SK-N-SH (cell line): Measurements from ENCODE around the gene S100A9. TPM values are rescaled to one million over a fixed set of nuclear protein-coding genes. Genes with fewer than 3 reads are reported as not detected.

ENCODE experiments used
- CTCF ChIA-PET: fragments of 300-600, 350-600 bp; formaldehyde crosslinking; extraction: SDS; loops from one replicate; lab custom pipeline; 2021; lab: Yijun Ruan, JAX
- POLR2A ChIA-PET: fragments of 350-600 bp; sonication (Branson Sonifier 250); formaldehyde crosslinking; extraction: SDS; loops from one replicate; lab custom pipeline; 2020; ENCODE audit warnings: antibody characterized with exemption, inconsistent platforms; lab: Yijun Ruan, JAX
- DNase-seq: peaks from one replicate; pipeline ENCODE4 v3.0.0; 2012
- H2AFZ ChIP-seq: fragments of 200-600 bp; sonication (generic); 2 replicates; pipeline ENCODE4 v1.8.1; 2016; ENCODE audit warnings: antibody characterized with exemption, mild to moderate bottlenecking, low read depth
- H3F3A ChIP-seq: fragments of 200-600 bp; sonication (generic); replicated peaks from 2 replicates; pipeline ENCODE3; 2016; ENCODE audit warnings: antibody characterized with exemption, mild to moderate bottlenecking; ENCODE audit not compliant: insufficient read depth
- H3K27ac ChIP-seq, 2 experiments: fragments of 200-500 bp in 1 of 2; fragments of 200-600 bp in 1 of 2; sonication (Bioruptor generic) in 1 of 2; sonication (generic), shearing (Covaris generic) in 1 of 2; 2 replicates each; pipeline versions ENCODE4 v1.5.1 to v1.6.1; 2014 to 2016; ENCODE audit warnings: low read depth in 2 of 2, inconsistent platforms in 1 of 2, low read length in 1 of 2, mild to moderate bottlenecking in 1 of 2, mixed read lengths in 1 of 2
- H3K27me3 ChIP-seq: fragments of 200-600 bp; sonication (generic), shearing (Covaris generic); 2 replicates; pipeline ENCODE4 v1.6.1; 2016; ENCODE audit warnings: mixed run types; ENCODE audit not compliant: insufficient read depth
- H3K36me3 ChIP-seq, 2 experiments: fragments of 200-500 bp in 1 of 2; fragments of 200-600 bp in 1 of 2; sonication (Bioruptor generic) in 1 of 2; sonication (generic) in 1 of 2; replicated peaks in 1 of 2; 2 replicates each; pipeline versions ENCODE3 to v1.5.1; 2014 to 2016; ENCODE audit warnings: low read length in 1 of 2, mild to moderate bottlenecking in 1 of 2; ENCODE audit not compliant: insufficient read depth in 2 of 2, control insufficient read depth in 1 of 2
- H3K4me1 ChIP-seq, 2 experiments: fragments of 200-500 bp in 1 of 2; fragments of 200-600 bp in 1 of 2; sonication (Bioruptor generic) in 1 of 2; sonication (generic), shearing (Covaris generic) in 1 of 2; 2 replicates each; pipeline versions ENCODE4 v1.5.1 to v1.6.1; 2014 to 2016; ENCODE audit warnings: low read depth in 1 of 2, low read length in 1 of 2, mixed run types in 1 of 2; ENCODE audit not compliant: insufficient read depth in 2 of 2, control insufficient read depth in 1 of 2
- H3K4me2 ChIP-seq: fragments of 200-600 bp; sonication (generic), shearing (Covaris generic); 2 replicates; pipeline ENCODE4 v1.6.1; 2017; ENCODE audit warnings: mixed run types
- H3K4me3 ChIP-seq, 2 experiments: fragments of 200-500 bp in 1 of 2; fragments of 200-600 bp in 1 of 2; sonication (Bioruptor generic) in 1 of 2; sonication (generic), shearing (Covaris generic) in 1 of 2; 2 replicates each; pipeline versions ENCODE4 v1.5.1 to v1.8.1; 2014 to 2016; ENCODE audit warnings: low read depth in 2 of 2, inconsistent platforms in 1 of 2, low read length in 1 of 2, mild to moderate bottlenecking in 1 of 2, mixed read lengths in 1 of 2, moderate library complexity in 1 of 2
- H3K79me2 ChIP-seq: fragments of 200-600 bp; sonication (generic); 2 replicates; pipeline ENCODE4 v1.8.1; 2017; ENCODE audit warnings: mild to moderate bottlenecking; ENCODE audit not compliant: insufficient read depth
- H3K9ac ChIP-seq: fragments of 200-600 bp; sonication (generic); 2 replicates; pipeline ENCODE4 v1.6.1; 2017; ENCODE audit warnings: mixed run types
- H3K9me2 ChIP-seq: fragments of 200-600 bp; sonication (generic); 2 replicates; pipeline ENCODE4 v1.6.1; 2017; ENCODE audit warnings: mixed run types
- H3K9me3 ChIP-seq: fragments of 200-600 bp; sonication (generic); 2 replicates; pipeline ENCODE4 v1.6.1; 2017; ENCODE audit warnings: mixed run types, mild to moderate bottlenecking, moderate library complexity
- H4K20me1 ChIP-seq: fragments of 200-600 bp; sonication (generic); 2 replicates; pipeline ENCODE4 v1.6.1; 2017; ENCODE audit warnings: mild to moderate bottlenecking, mixed run types; ENCODE audit not compliant: insufficient read depth
- ELF1 ChIP-seq: IDR thresholded peaks from 2 replicates; pipeline ENCODE4 v1.4.0; 2012
- EZH2phosphoT487 ChIP-seq: fragments of 200-600 bp; sonication (generic); IDR thresholded peaks from 2 replicates; pipeline ENCODE4 v1.6.1; 2017; ENCODE audit warnings: low read depth, mixed run types, mild to moderate bottlenecking, antibody characterized with exemption, moderate library complexity, borderline replicate concordance
- FOSL2 ChIP-seq: IDR thresholded peaks from 2 replicates; pipeline ENCODE4 v1.4.0; 2012; ENCODE audit warnings: low read depth, mild to moderate bottlenecking, moderate library complexity, borderline replicate concordance
- FOXJ3 ChIP-seq: sonication (generic); formaldehyde crosslinking; IDR thresholded peaks from 2 replicates; pipeline ENCODE4 v1.5.1; 2020; ENCODE audit warnings: mild to moderate bottlenecking, missing genetic modification reagents
- FOXM1 ChIP-seq: IDR thresholded peaks from 2 replicates; pipeline ENCODE4 v1.4.0; 2012; ENCODE audit warnings: low read depth, mild to moderate bottlenecking
- PBX3 ChIP-seq: IDR thresholded peaks from 2 replicates; pipeline ENCODE4; 2012
- RAD21 ChIP-seq: IDR thresholded peaks from 2 replicates; pipeline ENCODE4 v1.6.1; 2012; ENCODE audit warnings: mild to moderate bottlenecking, low read length
- RCOR1 ChIP-seq: fragments of 150-350 bp; IDR thresholded peaks from 2 replicates; pipeline ENCODE4 v1.6.1; 2017; ENCODE audit warnings: antibody characterized with exemption, low read length
- RXRA ChIP-seq: IDR thresholded peaks from 2 replicates; pipeline ENCODE4 v1.4.0; 2012; ENCODE audit warnings: low read depth, mild to moderate bottlenecking, borderline replicate concordance
- SMC3 ChIP-seq: IDR thresholded peaks from 2 replicates; pipeline ENCODE4 v1.6.1; 2012; ENCODE audit warnings: low read depth, low read length, improper control_type of control experiment
- TCF12 ChIP-seq: IDR thresholded peaks from 2 replicates; pipeline ENCODE4 v1.4.0; 2012
- WGBS: methylation state at CpG from one replicate; pipeline ENCODE4 v1.1.6; 2017; ENCODE audit warnings: low lambda C conversion rate; 5-methylcytosine and 5-hydroxymethylcytosine counted together
- polyA plus RNA-seq, 3 experiments: library from polyadenylated mRNA; depleted of rRNA; stranded (reverse); fragments of >200 nt; gene quantifications; 2 replicates each; pipeline ENCODE4 v1.2.3, GENCODE V29; 2012

The S100A9 gene
- polyA plus RNA-seq, 1 of the 3 experiments (the other 2 are of a cell fraction) = not detected

GRCh38 chr1:153336650-153337049 is 21.0 kb upstream of the S100A9 start:
- no peaks in the 10 kb centered on the region for H3K79me2 ChIP-seq
- POLR2A ChIA-PET = no interaction called here
- CTCF ChIA-PET = interaction anchor here (1.1 to 3.0 kb wide), 3 partner anchors 16 to 161 kb away, joined by 3 to 14 read pairs (median 9); no protein-coding TSS in a partner anchor

GRCh38 chr1:153337980-153338853 is 19.4 kb upstream of the S100A9 start:
- H3K27ac ChIP-seq = no peak overlapping the region
- H2AFZ ChIP-seq = no peak overlapping the region
- no peaks in the 10 kb centered on the region for H3K9me3 ChIP-seq
- H3F3A ChIP-seq = no peaks in the 10 kb centered on the region
- no peak for DNase-seq
- H3K27me3 ChIP-seq = peaks cover 10% of the 10 kb centered on the region; the same call in 1 of the 2 replicates
- H3K9me2 ChIP-seq = no peaks in the 10 kb centered on the region
- ChIA-PET POLR2A (no interaction called here), CTCF (interaction anchor here (3.0 kb wide), 1 partner anchor 156 kb away, joined by 14 read pairs; no protein-coding TSS in a partner anchor)
- H3K79me2 ChIP-seq = no peaks in the 10 kb centered on the region
- TF ChIP-seq RCOR1 (no peak), ELF1 (no peak), FOXM1 (no peak), RAD21 (no peak), TCF12 (no peak), SMC3 (no peak), RXRA (no peak)
- TF ChIP-seq, all 33 proteins: peak for 0
- 3% methylated on average over 8 of the region's 8 CpGs for WGBS
- Histone ChIP-seq H3K4me2 (no peak overlapping the region), H4K20me1 (no peaks in the 10 kb centered on the region), H3K4me3 (no peak overlapping the region), H3K36me3 (no peaks in the 10 kb centered on the region), H3K9ac (no peak overlapping the region), H3K4me1 (no peaks in the 10 kb centered on the region)

More at GRCh38 chr1:153336650-153337049, 21.0 kb upstream of the S100A9 start:
- H3K36me3 ChIP-seq = no peaks in the 10 kb centered on the region
- no peaks in the 10 kb centered on the region for H4K20me1 ChIP-seq
- H3K4me1 ChIP-seq = no peaks in the 10 kb centered on the region
- no peaks in the 10 kb centered on the region for H3F3A ChIP-seq
- no peak overlapping the region for H2AFZ ChIP-seq
- no peak for DNase-seq
- H3K9me2 ChIP-seq = no peaks in the 10 kb centered on the region
- no peaks in the 10 kb centered on the region for H3K9me3 ChIP-seq
- H3K4me2 ChIP-seq = no peak overlapping the region
- H3K27me3 ChIP-seq = peaks cover 6% of the 10 kb centered on the region; the same call in 1 of the 2 replicates
- no peak for TF ChIP-seq FOXJ3
- TF ChIP-seq EZH2phosphoT487 = no peak
- TF ChIP-seq PBX3 = no peak
- no peak overlapping the region for H3K4me3 ChIP-seq
- no peak overlapping the region for H3K27ac ChIP-seq
- no peak overlapping the region for H3K9ac ChIP-seq

- WGBS = 15% methylated on average over 6 of the region's 6 CpGs
- H3K4me1 ChIP-seq = no peaks in the 10 kb centered on the region
- POLR2A ChIA-PET = no interaction called here
These were observed 17.9 kb upstream of the S100A9 start for GRCh38 chr1:153339802-153340201.

More at GRCh38 chr1:153339802-153340201, 17.9 kb upstream of the S100A9 start:
- Histone ChIP-seq H3K27me3 (peaks cover 10% of the 10 kb centered on the region; the same call in 1 of the 2 replicates), H3K36me3 (no peaks in the 10 kb centered on the region), H3K27ac (no peak overlapping the region), H4K20me1 (no peaks in the 10 kb centered on the region), H3K9ac (no peak overlapping the region), H3K9me2 (no peaks in the 10 kb centered on the region), H3K9me3 (no peaks in the 10 kb centered on the region), H3F3A (no peaks in the 10 kb centered on the region), H2AFZ (no peak overlapping the region)
- DNase-seq = no peak
- TF ChIP-seq FOSL2 = no peak
- no peak for TF ChIP-seq RXRA
- TF ChIP-seq, all 33 proteins: peak for 0
- no peaks in the 10 kb centered on the region for H3K79me2 ChIP-seq
- H3K4me3 ChIP-seq = no peak overlapping the region
- H3K4me2 ChIP-seq = no peak overlapping the region
- CTCF ChIA-PET = no interaction called here
